PC-9 (cell line): Measurements from ENCODE around the gene ASGR2. TPM values are rescaled to one million over a fixed set of nuclear protein-coding genes. Genes with fewer than 3 reads are reported as not detected.

Experiments used
- BruUV-seq: library from RNA; stranded (reverse); fragments of 400-500 nt; replicated peaks from 2 replicates; lab custom pipeline; 2021; lab: Mats Ljungman, UMichigan
- CTCF ChIA-PET: fragments of 300-600 bp; sonication (Branson Sonifier 250); formaldehyde crosslinking; loops from one replicate; lab custom pipeline; 2022; ENCODE audit warnings: antibody characterized with exemption; lab: Charles Lee
- POLR2A ChIA-PET: fragments of 300-600 bp; sonication (Branson Sonifier 250); formaldehyde crosslinking; loops from one replicate; lab custom pipeline; 2022; ENCODE audit warnings: antibody characterized with exemption; ENCODE audit not compliant: unreplicated experiment; lab: Charles Lee
- DNase-seq, 2 experiments: peaks; one replicate each; pipeline versions ENCODE4 v3.0.0 to v3.0.0-alpha.2; 2015 to 2022; ENCODE audit warnings: mixed read lengths in 1 of 2
- H2AFZ ChIP-seq: fragments of 200-600 bp; sonication (generic); 2 replicates; pipeline ENCODE4 v1.8.1; 2017; ENCODE audit warnings: antibody characterized with exemption
- H3F3A ChIP-seq: fragments of 200-600 bp; sonication (generic); 2 replicates; pipeline ENCODE4 v1.8.1; 2017; ENCODE audit warnings: antibody characterized with exemption, mild to moderate bottlenecking, low read depth; ENCODE audit not compliant: insufficient read depth
- H3K27ac ChIP-seq: fragments of 200-600 bp; sonication (generic); 2 replicates; pipeline ENCODE4 v1.6.1; 2016; ENCODE audit warnings: mixed run types
- H3K27me3 ChIP-seq: fragments of 200-600 bp; sonication (generic); 2 replicates; pipeline ENCODE4 v1.6.1; 2016; ENCODE audit warnings: low read depth, mixed run types; ENCODE audit not compliant: insufficient read depth
- H3K36me3 ChIP-seq: fragments of 200-600 bp; sonication (generic); 2 replicates; pipeline ENCODE4 v1.6.1; 2016; ENCODE audit warnings: low read depth, mixed run types
- H3K4me1 ChIP-seq: fragments of 200-600 bp; sonication (generic); replicated peaks from 2 replicates; pipeline ENCODE4 v1.6.1; 2016; ENCODE audit warnings: mixed run types; ENCODE audit not compliant: insufficient read depth
- H3K4me2 ChIP-seq: fragments of 200-600 bp; sonication (generic); 2 replicates; pipeline ENCODE4 v1.6.1; 2017; ENCODE audit warnings: mixed run types
- H3K4me3 ChIP-seq: fragments of 200-600 bp; sonication (generic); 2 replicates; pipeline ENCODE4 v1.6.1; 2016; ENCODE audit warnings: mixed run types
- H3K79me2 ChIP-seq: fragments of 200-600 bp; sonication (generic); 2 replicates; pipeline ENCODE4 v1.6.1; 2017; ENCODE audit warnings: low read depth, mixed run types
- H3K9me2 ChIP-seq: fragments of 200-600 bp; sonication (generic); 2 replicates; pipeline ENCODE4 v1.8.1; 2017; ENCODE audit warnings: mild to moderate bottlenecking; ENCODE audit not compliant: insufficient read depth
- H3K9me3 ChIP-seq: fragments of 200-600 bp; sonication (generic); 2 replicates; pipeline ENCODE4 v1.8.1; 2016; ENCODE audit warnings: low read depth; ENCODE audit not compliant: insufficient read depth
- H4K20me1 ChIP-seq: fragments of 200-600 bp; sonication (generic); 2 replicates; pipeline ENCODE4 v1.8.1; 2017; ENCODE audit not compliant: insufficient read depth
- EZH2 ChIP-seq: fragments of 200-600 bp; sonication (generic); IDR thresholded peaks from 2 replicates; pipeline ENCODE4 v1.8.0; 2017; ENCODE audit warnings: antibody characterized with exemption, low read depth
- intact Hi-C: fragments of 100-400 bp; cut with micrococcal nuclease; formaldehyde crosslinking; loops from one replicate; pipeline ENCODE4 v1.10.0; 2022; ENCODE audit not compliant: unreplicated experiment
- total RNA-seq: library from RNA; stranded (reverse); gene quantifications from 2 replicates; pipeline ENCODE4 v1.2.3, GENCODE V29; 2021
- TF ChIP-seq, protein P1 (sequence below): fragments of 200-600 bp; sonication (generic); conservative IDR thresholded peaks from 2 replicates; pipeline ENCODE4 v1.6.1; 2017; ENCODE audit warnings: mixed run types, antibody characterized with exemption, mild to moderate bottlenecking, moderate library complexity

The ASGR2 gene
- total RNA-seq, 1 experiment from 2014 or later: not detected

DNA sequence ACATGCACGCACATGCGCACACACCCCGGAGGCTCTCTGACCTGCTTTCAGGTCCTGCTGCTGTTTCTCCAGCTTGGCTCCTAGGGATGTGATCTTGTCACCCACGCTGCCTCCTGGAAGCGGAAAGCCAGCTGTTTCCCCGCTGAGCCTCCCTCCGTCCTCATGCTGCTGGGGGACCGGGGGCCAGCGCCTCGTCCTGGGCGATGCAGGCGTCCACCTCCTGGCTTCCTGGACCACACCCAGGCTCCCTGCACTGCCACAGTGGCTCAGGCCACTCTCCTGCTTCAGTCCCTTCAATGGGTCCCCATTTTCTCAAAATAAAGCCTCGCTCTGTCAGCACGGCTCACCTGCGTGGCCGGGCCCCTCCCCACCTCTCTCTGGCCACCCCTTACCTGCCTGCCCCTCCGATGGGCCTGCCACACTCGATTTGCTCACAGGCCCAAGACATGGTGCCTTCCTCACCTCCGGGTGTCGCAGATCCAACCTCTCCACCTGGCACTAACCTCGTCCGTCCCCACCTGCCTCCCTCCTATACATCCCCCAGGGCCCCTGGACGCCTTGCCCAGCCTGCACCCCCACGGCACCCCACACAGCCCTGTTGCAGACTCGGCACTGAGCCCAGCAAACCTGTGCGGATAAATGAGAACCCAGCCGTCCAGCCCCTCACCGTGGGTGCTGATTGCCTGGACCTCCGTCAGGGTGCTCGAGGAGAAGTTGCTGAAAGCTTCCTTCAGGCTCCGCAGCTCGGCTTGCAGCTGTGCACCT lies 6.6 kb downstream of the ASGR2 start:
- H2AFZ ChIP-seq: no peak overlapping the region
- CTCF ChIA-PET: no interaction called here
- no peaks in the 10 kb centered on the region for H3K9me3 ChIP-seq
- no peaks in the 10 kb centered on the region for H3K79me2 ChIP-seq
- no peak overlapping the region for H3K27ac ChIP-seq
- no peaks in the 10 kb centered on the region for H3K4me1 ChIP-seq
- DNase-seq: no peak
- no peaks in the 10 kb centered on the region for H3K36me3 ChIP-seq
- POLR2A ChIA-PET: no interaction called here
- 0 out of 2 replicates have a peak, but pooled peaks cover 4% of the 10 kb centered on the region for H3F3A ChIP-seq
- H3K4me2 ChIP-seq: no peak overlapping the region
- TF ChIP-seq, protein P1, sequence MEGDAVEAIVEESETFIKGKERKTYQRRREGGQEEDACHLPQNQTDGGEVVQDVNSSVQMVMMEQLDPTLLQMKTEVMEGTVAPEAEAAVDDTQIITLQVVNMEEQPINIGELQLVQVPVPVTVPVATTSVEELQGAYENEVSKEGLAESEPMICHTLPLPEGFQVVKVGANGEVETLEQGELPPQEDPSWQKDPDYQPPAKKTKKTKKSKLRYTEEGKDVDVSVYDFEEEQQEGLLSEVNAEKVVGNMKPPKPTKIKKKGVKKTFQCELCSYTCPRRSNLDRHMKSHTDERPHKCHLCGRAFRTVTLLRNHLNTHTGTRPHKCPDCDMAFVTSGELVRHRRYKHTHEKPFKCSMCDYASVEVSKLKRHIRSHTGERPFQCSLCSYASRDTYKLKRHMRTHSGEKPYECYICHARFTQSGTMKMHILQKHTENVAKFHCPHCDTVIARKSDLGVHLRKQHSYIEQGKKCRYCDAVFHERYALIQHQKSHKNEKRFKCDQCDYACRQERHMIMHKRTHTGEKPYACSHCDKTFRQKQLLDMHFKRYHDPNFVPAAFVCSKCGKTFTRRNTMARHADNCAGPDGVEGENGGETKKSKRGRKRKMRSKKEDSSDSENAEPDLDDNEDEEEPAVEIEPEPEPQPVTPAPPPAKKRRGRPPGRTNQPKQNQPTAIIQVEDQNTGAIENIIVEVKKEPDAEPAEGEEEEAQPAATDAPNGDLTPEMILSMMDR: no peak
- no peak for TF ChIP-seq EZH2
- no peaks in the 10 kb centered on the region for H3K9me2 ChIP-seq
- no peaks in the 10 kb centered on the region for H4K20me1 ChIP-seq
- H3K4me3 ChIP-seq: no peak overlapping the region
- intact Hi-C loops: no loop called here
- BruUV-seq: no TSS peak
- H3K27me3 ChIP-seq: peaks cover 6% of the 10 kb centered on the region

DNA sequence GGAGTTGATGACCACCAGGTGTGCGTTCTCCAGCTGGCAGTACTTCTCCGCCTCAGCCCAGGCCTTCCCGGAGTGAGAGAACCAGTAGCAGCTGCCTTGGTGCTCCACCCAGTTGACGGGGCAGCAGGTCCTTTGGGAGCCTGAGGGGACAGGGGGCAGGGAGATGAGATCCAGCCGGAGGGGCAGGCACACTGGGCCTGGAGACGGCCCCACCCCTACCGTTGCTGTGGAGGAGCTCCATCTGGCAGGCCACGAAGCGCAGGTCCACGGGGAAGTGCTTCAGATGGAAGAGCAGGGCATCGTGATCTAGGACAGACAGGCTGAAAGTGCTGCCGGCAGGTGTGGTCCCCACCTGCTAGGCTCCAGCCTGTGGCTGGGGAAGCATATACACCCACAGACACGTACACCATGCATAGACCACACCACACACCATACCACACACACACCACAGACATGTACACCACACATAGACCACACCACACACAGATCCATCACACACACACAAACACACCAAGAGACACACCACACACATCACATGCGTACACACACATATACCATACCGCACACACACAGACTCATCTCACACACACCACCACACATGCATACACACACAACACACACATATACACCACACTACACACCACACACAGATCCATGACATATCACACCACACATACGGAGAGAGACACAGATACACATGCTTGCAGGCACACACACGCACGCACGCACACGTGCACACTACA lies 7.4 kb downstream of the ASGR2 start:
- no peaks in the 10 kb centered on the region for H3K79me2 ChIP-seq
- no peak for DNase-seq
- 0 out of 2 replicates have a peak, but pooled peaks cover under 1% of the 10 kb centered on the region for H3F3A ChIP-seq
- H3K4me1 ChIP-seq: no peaks in the 10 kb centered on the region
- H3K36me3 ChIP-seq: no peaks in the 10 kb centered on the region
- intact Hi-C loops: no loop called here
- no TSS peak for BruUV-seq
- H3K9me3 ChIP-seq: no peaks in the 10 kb centered on the region
- ChIA-PET POLR2A (no interaction called here), CTCF (no interaction called here)
- no peak overlapping the region for H3K4me2 ChIP-seq
- H2AFZ ChIP-seq: no peak overlapping the region
- no peaks in the 10 kb centered on the region for H4K20me1 ChIP-seq
- H3K9me2 ChIP-seq: no peaks in the 10 kb centered on the region
- no peak for TF ChIP-seq EZH2
- TF ChIP-seq, protein P1: no peak
- H3K4me3 ChIP-seq: no peak overlapping the region
- peaks cover 14% of the 10 kb centered on the region for H3K27me3 ChIP-seq
- H3K27ac ChIP-seq: no peak overlapping the region

DNA sequence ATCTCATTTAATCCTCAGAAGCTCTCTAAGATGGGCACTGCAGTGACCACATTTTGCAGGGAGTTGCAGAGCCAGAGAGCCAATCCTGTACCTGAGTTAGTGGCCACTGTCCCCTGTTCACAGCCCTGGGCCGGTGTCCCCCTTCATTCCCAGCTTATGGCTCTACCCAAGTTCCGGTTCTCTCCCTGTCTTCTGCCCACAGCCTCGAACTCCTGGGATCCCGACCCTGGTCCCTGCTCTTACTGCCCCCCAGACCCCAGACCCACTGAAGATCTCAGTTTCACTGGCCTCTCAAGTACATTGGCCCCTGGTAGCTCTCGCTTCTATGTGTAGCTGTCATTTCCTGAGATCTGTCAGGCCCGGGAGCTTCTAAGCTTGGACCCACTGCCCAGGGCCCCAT lies 12.2 kb downstream of the ASGR2 start:
- BruUV-seq: no TSS peak
- TF ChIP-seq, protein P1: no peak
- no peak for TF ChIP-seq EZH2

More for the DNA sequence above, 12.2 kb downstream of the ASGR2 start:
- no peaks in the 10 kb centered on the region for H3K9me2 ChIP-seq
- peaks cover 36% of the 10 kb centered on the region for H3K27me3 ChIP-seq
- H3K36me3 ChIP-seq: no peaks in the 10 kb centered on the region
- no peak overlapping the region for H3K4me2 ChIP-seq
- DNase-seq: no peak
- no peaks in the 10 kb centered on the region for H3K9me3 ChIP-seq
- H4K20me1 ChIP-seq: no peaks in the 10 kb centered on the region; the same call in 1 of the 2 replicates
- POLR2A ChIA-PET: interaction anchor here (0.5 kb wide), 1 partner anchor 162 kb away, joined by 7 read pairs; no protein-coding TSS in a partner anchor
- no peak overlapping the region for H3K4me3 ChIP-seq
- intact Hi-C loops: no loop called here
- H2AFZ ChIP-seq: no peak overlapping the region
- CTCF ChIA-PET: interaction anchor here (0.6 kb wide), 2 partner anchors 28 to 1034 kb away, joined by 3 to 5 read pairs; no protein-coding TSS in a partner anchor
- no peak overlapping the region for H3K27ac ChIP-seq
- no peaks in the 10 kb centered on the region for H3K79me2 ChIP-seq
- peaks cover 5% of the 10 kb centered on the region; the same call in 1 of the 2 replicates for H3K4me1 ChIP-seq
- H3F3A ChIP-seq: 0 out of 2 replicates have a peak, but pooled peaks cover 7% of the 10 kb centered on the region
